Upper lobe of left lung (tissue), 4 donors: ENCODE data around the gene MYO15A.

ENCODE experiments used
- CTCF ChIP-seq, 6 experiments: fragments of 450-650 bp in 4 of 6; fragments of 200-600 bp in 2 of 6; sonication (generic) in 2 of 6; IDR thresholded peaks; one replicate each; pipeline ENCODE4 v1.5.1; 2016 to 2019; ENCODE audit warnings: antibody characterized with exemption in 6 of 6
- EP300 ChIP-seq, 4 donors: sonication (generic); formaldehyde crosslinking; IDR thresholded peaks; one replicate each; pipeline ENCODE4 v1.5.1; 2017; ENCODE audit warnings: antibody characterized with exemption in 4 of 4, control low read depth in 2 of 4
- POLR2A ChIP-seq, 4 donors: fragments of 450-650 bp; IDR thresholded peaks; one replicate each; pipeline ENCODE4 v1.5.1; 2016 to 2017; ENCODE audit warnings: antibody characterized with exemption in 4 of 4, mild to moderate bottlenecking in 2 of 4
- POLR2AphosphoS5 ChIP-seq, 2 donors: sonication (generic); formaldehyde crosslinking; IDR thresholded peaks; one replicate each; pipeline ENCODE4 v1.5.1; 2017; ENCODE audit warnings: antibody characterized with exemption in 2 of 2

GRCh38 chr17:18191236-18191667 lies 82.7 kb downstream of the MYO15A start:
- TF ChIP-seq CTCF (IDR thresholded peaks at IDR 0.05) (no peak), POLR2A (IDR thresholded peaks at IDR 0.05) (no peak), POLR2AphosphoS5 (IDR thresholded peaks at IDR 0.05) (no peak), EP300 (IDR thresholded peaks at IDR 0.05) (no peak)
